IPS DF 6.9 (cell line): ENCODE data around the gene STK35.

ENCODE experiments used
- DNase-seq: peaks from one replicate; pipeline ENCODE4 v3.0.0-alpha.2; 2013; ENCODE audit warnings: low read depth, low spot score
- H3K27ac ChIP-seq: one replicate; pipeline ENCODE4 v1.5.1; 2013; ENCODE audit warnings: low read length, control low read depth
- H3K27me3 ChIP-seq: 2 replicates; pipeline ENCODE4 v1.6.1; 2013; ENCODE audit warnings: mild to moderate bottlenecking, low read length; ENCODE audit not compliant: control insufficient read depth, insufficient read depth
- H3K36me3 ChIP-seq: 2 replicates; pipeline ENCODE4 v1.6.1; 2013; ENCODE audit warnings: low read length; ENCODE audit not compliant: control insufficient read depth, insufficient read depth
- H3K4me1 ChIP-seq: 2 replicates; pipeline ENCODE4 v1.6.1; 2013; ENCODE audit warnings: low read length; ENCODE audit not compliant: control insufficient read depth, insufficient read depth
- H3K4me3 ChIP-seq: 2 replicates; pipeline ENCODE4 v1.5.1; 2013; ENCODE audit warnings: mild to moderate bottlenecking, low read length
- H3K9me3 ChIP-seq: 2 replicates; pipeline ENCODE4 v1.6.1; 2013; ENCODE audit warnings: low read length, inconsistent platforms; ENCODE audit not compliant: control insufficient read depth, insufficient read depth
- WGBS: extraction: QIAGEN DNeasy Blood & Tissue Kit; methylation state at CpG from one replicate; pipeline ENCODE4 v1.1.7; 2013; ENCODE audit warnings: mixed read lengths, missing lambda C conversion rate; ENCODE audit not compliant: insufficient read length, insufficient coverage; 5-methylcytosine and 5-hydroxymethylcytosine counted together

STK35 gene

DNA sequence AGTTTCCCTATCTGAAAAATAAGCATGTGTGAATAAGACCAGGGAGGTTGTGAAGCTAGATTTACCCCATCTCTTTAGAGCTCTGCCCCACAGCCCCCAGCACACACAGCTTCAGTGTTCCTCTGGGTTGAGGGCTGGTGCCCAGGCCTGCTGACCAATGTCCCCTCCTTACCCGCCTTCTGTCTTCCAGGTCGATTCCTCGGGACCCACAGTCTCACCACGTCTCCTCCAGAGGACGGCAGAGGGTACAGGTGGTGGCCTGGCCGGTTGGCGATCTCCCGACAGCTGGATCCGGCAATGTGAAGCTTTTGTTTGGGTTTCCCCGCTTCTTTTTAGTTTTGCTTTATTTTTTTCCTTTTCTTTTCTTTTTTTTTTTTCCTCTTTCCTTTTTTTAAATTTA is 42.0 kb downstream of the STK35 start:
- no peak overlapping the region for H3K4me3 ChIP-seq
- H3K36me3 ChIP-seq, result peaks cover 4% of the 10 kb centered on the region; the same call in 1 of the 2 replicates
- no CpG with 5 or more reads among the region's 10 CpGs for WGBS
- no peak for DNase-seq
- no peak overlapping the region for H3K27ac ChIP-seq
- no peaks in the 10 kb centered on the region; the same call in 1 of the 2 replicates for H3K4me1 ChIP-seq
- no peaks in the 10 kb centered on the region for H3K27me3 ChIP-seq
- H3K9me3 ChIP-seq, result no peaks in the 10 kb centered on the region

DNA sequence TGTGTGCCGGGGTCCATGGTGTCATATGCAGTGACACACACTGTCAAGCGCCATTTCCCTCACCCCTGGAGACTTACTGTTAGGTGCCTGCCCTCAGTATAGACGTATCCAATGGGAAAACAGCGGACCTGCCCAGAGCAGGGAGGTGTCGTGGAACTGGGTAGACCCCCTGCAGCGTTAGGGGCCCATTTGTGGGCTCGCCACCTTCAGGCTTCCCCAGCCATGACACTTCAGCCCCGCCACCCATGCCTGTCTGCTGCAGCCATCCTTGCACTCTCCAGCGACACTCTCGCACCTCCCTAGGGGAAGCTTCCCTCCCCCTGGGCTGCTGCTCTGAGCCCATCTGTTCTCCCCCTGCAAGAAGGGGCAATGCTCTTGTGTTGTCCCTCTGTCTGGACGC is 43.2 kb downstream of the STK35 start:
- Histone ChIP-seq H3K27ac (no peak overlapping the region), H3K27me3 (no peaks in the 10 kb centered on the region), H3K4me1 (no peaks in the 10 kb centered on the region; the same call in 1 of the 2 replicates), H3K4me3 (no peak overlapping the region), H3K9me3 (no peaks in the 10 kb centered on the region), H3K36me3 (peaks cover 4% of the 10 kb centered on the region; the same call in 1 of the 2 replicates)
- WGBS, result no CpG with 5 or more reads among the region's 11 CpGs
- DNase-seq, result no peak

DNA sequence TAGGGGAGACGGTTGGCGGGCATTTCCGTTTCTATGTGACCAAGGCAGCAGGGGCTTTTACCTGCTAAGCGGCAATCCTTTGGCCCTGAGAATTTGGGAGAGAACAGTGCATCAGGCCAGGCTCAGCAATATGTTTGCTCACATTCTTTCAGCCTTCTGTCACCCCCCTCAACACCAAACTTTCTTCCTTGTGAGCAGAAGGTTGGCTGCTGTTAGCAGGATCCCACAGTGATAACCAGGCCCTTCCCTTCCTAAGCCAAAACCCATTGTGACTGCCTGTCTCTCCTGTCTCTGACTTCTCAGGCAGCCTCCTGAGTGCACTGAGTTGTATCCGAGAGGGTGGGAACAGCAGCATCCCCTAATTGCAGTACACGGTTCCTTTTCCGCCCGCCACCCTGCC is 43.7 kb downstream of the STK35 start:
- Histone ChIP-seq H3K9me3 (no peaks in the 10 kb centered on the region), H3K4me1 (no peaks in the 10 kb centered on the region; the same call in 1 of the 2 replicates), H3K27me3 (no peaks in the 10 kb centered on the region), H3K36me3 (peaks cover 4% of the 10 kb centered on the region; the same call in 1 of the 2 replicates), H3K27ac (no peak overlapping the region), H3K4me3 (no peak overlapping the region)
- DNase-seq, result no peak
- no CpG with 5 or more reads among the region's 8 CpGs for WGBS

- DNase-seq, result no peak
- Histone ChIP-seq H3K27me3 (no peaks in the 10 kb centered on the region), H3K36me3 (peaks cover 4% of the 10 kb centered on the region; the same call in 1 of the 2 replicates), H3K9me3 (no peaks in the 10 kb centered on the region), H3K4me1 (no peaks in the 10 kb centered on the region; the same call in 1 of the 2 replicates), H3K4me3 (no peak overlapping the region), H3K27ac (no peak overlapping the region)
- no CpG with 5 or more reads among the region's 18 CpGs for WGBS
Measured at GRCh38 chr20:2146080-2146867, 44.6 kb downstream of the STK35 start.

DNA sequence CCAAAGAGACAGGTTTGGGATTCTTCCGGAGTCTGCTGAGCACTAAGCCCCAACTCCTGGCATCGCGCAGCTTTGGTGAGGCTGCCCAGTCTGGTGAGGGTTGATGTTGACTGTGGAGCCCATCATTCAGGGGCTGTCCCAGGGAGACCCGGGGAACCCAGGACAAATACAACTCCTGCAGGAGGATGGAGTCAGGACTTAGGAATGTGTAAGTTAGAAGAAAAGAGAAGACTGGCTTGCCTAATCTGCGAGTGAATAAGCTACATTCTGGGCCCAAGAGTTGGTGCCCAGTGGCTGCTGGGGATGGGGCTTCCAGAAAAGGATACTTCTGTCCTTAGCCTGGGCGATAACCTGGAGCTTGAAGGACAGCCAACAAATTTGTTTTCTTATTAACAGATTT is 47.9 kb downstream of the STK35 start:
- no peak for DNase-seq
- H3K4me1 ChIP-seq, result no peaks in the 10 kb centered on the region
- H3K36me3 ChIP-seq, result no peaks in the 10 kb centered on the region

DNA sequence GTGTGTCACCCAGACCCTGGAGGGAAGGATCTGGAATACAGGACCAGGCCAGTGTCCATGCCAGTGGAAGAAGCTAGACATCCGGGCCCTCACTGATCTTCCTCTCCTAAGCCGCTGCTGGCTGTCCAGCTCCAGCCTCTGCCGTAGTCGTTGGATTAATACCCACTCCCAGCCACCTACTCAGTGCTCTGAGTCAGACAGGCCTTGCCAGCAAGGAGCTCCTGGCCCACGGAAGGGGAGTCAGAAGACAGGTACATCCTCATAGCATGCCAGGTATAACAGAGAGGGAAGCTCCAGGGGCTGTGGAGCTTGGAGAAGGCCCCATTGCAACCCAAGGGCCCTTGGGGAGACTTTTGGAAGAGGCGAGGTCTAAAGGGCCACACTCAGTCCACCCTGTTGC is 49.0 kb downstream of the STK35 start:
- DNase-seq, result no peak
- WGBS, result no CpG with 5 or more reads among the region's 6 CpGs

More for the DNA sequence above, 47.9 kb downstream of the STK35 start:
- H3K27ac ChIP-seq, result no peak overlapping the region
- no peaks in the 10 kb centered on the region for H3K27me3 ChIP-seq
- no peaks in the 10 kb centered on the region for H3K9me3 ChIP-seq
- WGBS, result no CpG with 5 or more reads among the region's 6 CpGs
- H3K4me3 ChIP-seq, result no peak overlapping the region

GRCh38 chr20:2151858-2152281 is 50.2 kb downstream of the STK35 start:
- Histone ChIP-seq H3K27ac (no peak overlapping the region), H3K9me3 (no peaks in the 10 kb centered on the region), H3K27me3 (no peaks in the 10 kb centered on the region), H3K36me3 (no peaks in the 10 kb centered on the region), H3K4me3 (no peak overlapping the region), H3K4me1 (no peaks in the 10 kb centered on the region)
- WGBS, result no CpG with 5 or more reads among the region's 3 CpGs
- DNase-seq, result no peak

More for the DNA sequence above, 49.0 kb downstream of the STK35 start:
- Histone ChIP-seq H3K27me3 (no peaks in the 10 kb centered on the region), H3K36me3 (no peaks in the 10 kb centered on the region), H3K4me1 (no peaks in the 10 kb centered on the region), H3K9me3 (no peaks in the 10 kb centered on the region), H3K27ac (no peak overlapping the region), H3K4me3 (no peak overlapping the region)

- H3K36me3 ChIP-seq, result no peaks in the 10 kb centered on the region
- WGBS, result no CpG with 5 or more reads among the region's 3 CpGs
Measured at GRCh38 chr20:2152317-2152716, 50.7 kb downstream of the STK35 start.

DNA sequence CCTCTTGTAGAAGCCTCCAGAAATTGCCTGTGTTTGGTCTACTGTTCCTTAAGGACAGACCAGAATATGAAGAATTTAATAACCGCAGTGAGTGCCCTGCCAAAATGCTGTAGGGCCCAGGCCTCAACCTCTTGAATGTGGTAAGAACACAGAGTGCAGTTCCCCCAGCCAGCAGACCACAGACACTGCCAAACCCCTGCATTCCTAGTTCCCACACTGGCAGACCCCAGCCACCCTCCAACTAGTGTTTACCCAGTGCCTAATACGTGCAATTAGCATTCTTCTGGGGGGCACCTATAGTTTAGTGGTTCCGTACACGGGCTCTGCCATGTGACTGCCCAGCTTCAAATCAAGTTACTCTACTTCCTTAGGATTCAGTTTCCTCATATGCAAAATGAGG is 51.7 kb downstream of the STK35 start:
- Histone ChIP-seq H3K9me3 (no peaks in the 10 kb centered on the region), H3K27ac (no peak overlapping the region), H3K4me3 (no peak overlapping the region), H3K4me1 (no peaks in the 10 kb centered on the region), H3K36me3 (no peaks in the 10 kb centered on the region), H3K27me3 (no peaks in the 10 kb centered on the region)
- no CpG with 5 or more reads among the region's 4 CpGs for WGBS
- DNase-seq, result no peak

More at GRCh38 chr20:2152317-2152716, 50.7 kb downstream of the STK35 start:
- DNase-seq, result no peak
- Histone ChIP-seq H3K9me3 (no peaks in the 10 kb centered on the region), H3K4me3 (no peak overlapping the region), H3K27ac (no peak overlapping the region), H3K27me3 (no peaks in the 10 kb centered on the region), H3K4me1 (no peaks in the 10 kb centered on the region)

DNA sequence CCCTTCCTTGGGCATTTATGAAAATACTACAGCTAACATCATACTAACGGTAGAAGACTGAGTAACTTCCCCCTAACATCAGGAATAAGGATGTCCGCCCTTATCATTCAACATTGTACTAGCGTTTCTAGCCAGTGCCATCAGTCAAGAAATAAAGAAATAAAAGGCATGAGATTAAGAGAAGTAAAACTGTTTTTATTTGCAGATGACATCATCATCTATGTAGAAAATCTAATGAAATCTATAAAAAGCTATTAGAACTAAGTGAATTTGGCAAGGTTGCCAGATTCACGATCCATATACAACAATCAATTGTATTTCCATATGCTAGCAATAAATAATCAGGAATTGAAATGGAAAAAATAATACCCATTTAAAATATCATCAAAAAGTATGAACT is 54.6 kb downstream of the STK35 start:
- Histone ChIP-seq H3K36me3 (no peaks in the 10 kb centered on the region), H3K9me3 (no peaks in the 10 kb centered on the region), H3K4me3 (no peak overlapping the region), H3K4me1 (no peaks in the 10 kb centered on the region), H3K27me3 (no peaks in the 10 kb centered on the region), H3K27ac (no peak overlapping the region)
- no peak for DNase-seq
- no CpG with 5 or more reads among the region's 4 CpGs for WGBS
